ENCODE data around the gene NPDC1.
"Not testable (repeated sequence)": the region's sequence is repeated elsewhere in the genome, so short reads cannot be mapped to it uniquely, and the experiment has no call there.

NPDC1 gene

DNA sequence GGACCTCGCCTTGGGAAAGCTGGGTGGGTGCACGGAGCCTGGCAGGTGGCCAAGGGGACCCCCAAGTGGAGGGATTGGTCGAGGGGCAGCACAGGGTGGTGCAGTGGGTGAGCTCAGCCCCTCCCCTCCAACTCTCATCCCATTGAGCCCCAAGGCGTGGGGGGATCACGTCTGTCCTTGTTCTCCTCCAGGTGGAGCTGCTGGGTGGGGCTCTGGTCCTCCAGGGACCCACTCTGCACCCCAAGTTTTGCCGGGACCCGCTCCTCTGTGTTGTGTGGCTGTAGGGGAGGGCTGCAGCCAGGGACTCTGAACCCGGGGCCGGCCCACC is 10.5 kb downstream of the NPDC1 start:
- no peak overlapping the region for H3K4me2 ChIP-seq (ENCODE audit: low read length)

DNA sequence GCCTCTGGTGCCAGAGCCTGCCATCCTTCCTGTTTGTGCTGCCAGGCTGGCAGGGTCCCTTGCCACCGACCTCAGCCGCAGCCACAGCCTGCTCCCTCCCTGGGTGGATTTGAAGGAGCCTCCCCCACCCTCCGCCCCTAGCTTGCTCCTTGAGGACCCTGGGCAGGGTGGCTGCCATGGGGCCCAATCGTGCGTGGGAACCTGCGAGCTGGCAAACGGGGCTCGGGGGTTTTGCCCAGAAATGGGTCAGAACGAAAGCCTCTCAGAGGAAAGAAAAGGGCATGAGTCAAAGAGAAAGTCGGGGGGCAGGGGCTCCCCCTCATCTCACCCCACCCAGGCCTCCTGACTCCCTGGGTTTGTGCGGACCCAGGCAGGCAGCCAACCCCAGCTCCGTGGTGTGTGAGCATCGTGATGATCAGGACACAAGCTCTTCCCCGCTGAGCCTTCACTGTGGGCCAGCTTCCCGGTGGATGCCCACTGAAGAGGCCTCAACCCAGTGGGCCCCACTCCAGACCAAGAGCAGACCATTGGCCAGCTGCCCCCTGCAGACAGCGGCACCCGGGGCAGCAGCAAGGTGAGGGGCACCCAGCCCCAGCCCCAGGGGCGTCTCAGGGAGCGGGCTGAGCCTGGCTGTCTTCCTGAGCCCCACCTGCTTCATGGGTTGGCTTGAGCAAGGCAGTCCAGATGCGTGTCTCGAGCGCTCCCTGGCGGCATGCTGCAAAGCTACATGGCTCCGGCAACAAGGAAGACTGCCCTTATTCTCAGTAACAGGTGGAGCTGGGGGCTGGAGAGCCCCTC is 11.1 kb downstream of the NPDC1 start:
- no peak overlapping the region for H3K27ac ChIP-seq
- H3K9me3 ChIP-seq (ENCODE audit: control insufficient read depth, low read length) = no peaks in the 10 kb centered on the region
- no peak overlapping the region for H3K4me3 ChIP-seq (ENCODE audit: low read depth, low read length)
- no peaks in the 10 kb centered on the region for H3K36me3 ChIP-seq (ENCODE audit: control insufficient read depth, insufficient read depth, low read length)
- H3K4me2 ChIP-seq (ENCODE audit: low read length) = no peak overlapping the region
- H2AFZ ChIP-seq = no peak overlapping the region
- H3K4me1 ChIP-seq = no peaks in the 10 kb centered on the region
- H3K27me3 ChIP-seq (ENCODE audit: control insufficient read depth, insufficient read depth, low read length) = no peaks in the 10 kb centered on the region
- H3K79me2 ChIP-seq = no peaks in the 10 kb centered on the region
- TF ChIP-seq, protein P1, sequence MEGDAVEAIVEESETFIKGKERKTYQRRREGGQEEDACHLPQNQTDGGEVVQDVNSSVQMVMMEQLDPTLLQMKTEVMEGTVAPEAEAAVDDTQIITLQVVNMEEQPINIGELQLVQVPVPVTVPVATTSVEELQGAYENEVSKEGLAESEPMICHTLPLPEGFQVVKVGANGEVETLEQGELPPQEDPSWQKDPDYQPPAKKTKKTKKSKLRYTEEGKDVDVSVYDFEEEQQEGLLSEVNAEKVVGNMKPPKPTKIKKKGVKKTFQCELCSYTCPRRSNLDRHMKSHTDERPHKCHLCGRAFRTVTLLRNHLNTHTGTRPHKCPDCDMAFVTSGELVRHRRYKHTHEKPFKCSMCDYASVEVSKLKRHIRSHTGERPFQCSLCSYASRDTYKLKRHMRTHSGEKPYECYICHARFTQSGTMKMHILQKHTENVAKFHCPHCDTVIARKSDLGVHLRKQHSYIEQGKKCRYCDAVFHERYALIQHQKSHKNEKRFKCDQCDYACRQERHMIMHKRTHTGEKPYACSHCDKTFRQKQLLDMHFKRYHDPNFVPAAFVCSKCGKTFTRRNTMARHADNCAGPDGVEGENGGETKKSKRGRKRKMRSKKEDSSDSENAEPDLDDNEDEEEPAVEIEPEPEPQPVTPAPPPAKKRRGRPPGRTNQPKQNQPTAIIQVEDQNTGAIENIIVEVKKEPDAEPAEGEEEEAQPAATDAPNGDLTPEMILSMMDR (IDR thresholded peaks at IDR 0.05) = peak; percentile 80
- H3K9ac ChIP-seq = no peak overlapping the region

More for the DNA sequence above, 10.5 kb downstream of the NPDC1 start:
- Histone ChIP-seq H3K4me3 (ENCODE audit: low read depth, low read length) (no peak overlapping the region), H3K36me3 (ENCODE audit: control insufficient read depth, insufficient read depth, low read length) (no peaks in the 10 kb centered on the region), H3K9ac (no peak overlapping the region), H3K4me1 (no peaks in the 10 kb centered on the region), H2AFZ (no peak overlapping the region), H3K27me3 (ENCODE audit: control insufficient read depth, insufficient read depth, low read length) (no peaks in the 10 kb centered on the region), H3K9me3 (ENCODE audit: control insufficient read depth, low read length) (no peaks in the 10 kb centered on the region), H3K79me2 (no peaks in the 10 kb centered on the region), H3K27ac (no peak overlapping the region)
- TF ChIP-seq, protein P1 (IDR thresholded peaks at IDR 0.05) = no peak

DNA sequence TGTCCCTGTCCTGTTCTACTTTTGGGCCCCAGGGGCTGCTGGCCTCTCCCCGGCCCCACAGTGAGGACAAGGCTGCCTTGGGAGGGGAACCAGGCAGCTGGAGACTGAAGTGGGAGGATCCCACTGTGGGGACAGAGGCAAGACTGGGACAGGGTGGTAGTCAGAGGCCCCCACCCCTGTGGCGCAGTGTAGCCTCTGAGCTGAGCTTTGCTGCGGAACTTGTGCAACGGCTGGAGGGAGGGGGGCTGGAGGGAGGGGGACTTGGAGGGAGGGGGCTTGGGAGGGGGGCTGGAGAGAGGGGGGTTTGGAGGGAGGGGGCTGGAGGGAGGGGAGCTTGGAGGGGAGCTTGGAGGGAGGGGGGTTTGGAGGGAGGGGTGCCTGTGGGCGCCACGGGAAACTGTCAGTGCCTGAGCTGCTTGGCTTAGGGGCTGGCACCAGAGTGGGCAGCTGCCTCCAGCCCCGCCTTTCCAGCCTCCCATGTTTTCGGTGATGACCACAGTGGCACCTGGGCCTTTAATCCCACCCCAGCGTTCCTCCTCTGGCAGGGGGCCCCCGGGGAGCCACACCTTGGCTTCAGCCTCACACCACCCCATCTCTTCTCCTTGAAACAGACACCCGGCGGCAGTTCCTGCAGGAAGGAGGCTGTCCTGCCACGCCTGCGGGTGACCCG is 11.8 kb downstream of the NPDC1 start:
- Histone ChIP-seq H3K9ac (no peak overlapping the region), H3K4me2 (ENCODE audit: low read length) (no peak overlapping the region), H3K27me3 (ENCODE audit: control insufficient read depth, insufficient read depth, low read length) (no peaks in the 10 kb centered on the region), H3K4me1 (peaks cover 1% of the 10 kb centered on the region), H3K36me3 (ENCODE audit: control insufficient read depth, insufficient read depth, low read length) (no peaks in the 10 kb centered on the region), H3K9me3 (ENCODE audit: control insufficient read depth, low read length) (no peaks in the 10 kb centered on the region), H3K4me3 (ENCODE audit: low read depth, low read length) (no peak overlapping the region), H3K27ac (no peak overlapping the region), H3K79me2 (no peaks in the 10 kb centered on the region), H2AFZ (no peak overlapping the region)
- TF ChIP-seq, protein P1 (IDR thresholded peaks at IDR 0.05) = no peak

DNA sequence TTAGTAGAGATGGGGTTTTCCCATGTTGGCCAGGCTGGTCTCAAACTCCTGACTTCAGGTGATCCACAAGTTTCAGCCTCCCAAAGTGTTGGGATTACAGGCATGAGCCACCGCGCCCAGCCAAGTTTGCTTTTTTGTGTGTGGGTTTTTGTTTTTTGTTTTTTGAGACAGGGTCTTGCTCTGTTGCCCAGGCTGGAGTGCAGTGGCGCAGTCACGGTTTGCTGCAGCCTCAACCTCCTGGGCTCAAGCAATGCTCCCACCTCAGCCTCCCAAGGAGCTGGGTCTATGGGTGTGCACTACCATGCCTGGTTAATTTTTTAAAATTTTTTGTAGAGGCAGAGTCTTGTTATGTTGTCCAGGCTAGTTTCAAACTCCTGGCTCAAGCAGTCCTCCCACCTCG is 12.5 kb downstream of the NPDC1 start:
- H2AFZ ChIP-seq; H3K9me3 ChIP-seq (ENCODE audit: control insufficient read depth, low read length); H3K36me3 ChIP-seq (ENCODE audit: control insufficient read depth, insufficient read depth, low read length); H3K4me3 ChIP-seq (ENCODE audit: low read depth, low read length); H3K27ac ChIP-seq; H3K9ac ChIP-seq; H3K4me2 ChIP-seq (ENCODE audit: low read length); H3K27me3 ChIP-seq (ENCODE audit: control insufficient read depth, insufficient read depth, low read length); H3K79me2 ChIP-seq; H3K4me1 ChIP-seq: not testable (repeated sequence)

DNA sequence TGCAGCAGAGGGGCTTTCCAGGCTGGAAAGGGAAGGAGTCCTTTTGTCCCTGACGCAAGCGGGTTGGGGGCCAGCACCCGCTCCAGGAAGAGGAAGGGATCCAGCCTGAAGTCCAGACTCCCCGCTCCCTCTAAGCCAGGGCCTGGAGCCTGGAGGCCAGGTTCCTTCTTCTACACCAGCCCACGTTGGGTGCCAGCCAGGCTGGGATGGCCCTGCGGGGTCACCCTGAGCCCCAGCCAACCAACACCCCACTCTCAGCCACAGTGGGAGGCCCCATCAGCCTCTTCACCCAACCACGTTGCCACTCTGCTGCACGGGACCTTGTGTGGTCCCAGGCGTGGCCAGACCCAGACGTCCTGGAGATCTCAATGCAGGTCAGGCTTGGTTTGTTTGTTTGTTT is 13.1 kb downstream of the NPDC1 start:
- no peaks in the 10 kb centered on the region for H3K36me3 ChIP-seq (ENCODE audit: control insufficient read depth, insufficient read depth, low read length)
- H2AFZ ChIP-seq = no peak overlapping the region
- no peak overlapping the region for H3K9ac ChIP-seq
- H3K79me2 ChIP-seq = no peaks in the 10 kb centered on the region
- H3K4me3 ChIP-seq (ENCODE audit: low read depth, low read length) = no peak overlapping the region
- H3K9me3 ChIP-seq (ENCODE audit: control insufficient read depth, low read length) = no peaks in the 10 kb centered on the region
- TF ChIP-seq, protein P1 (IDR thresholded peaks at IDR 0.05) = no peak
- no peak overlapping the region for H3K4me2 ChIP-seq (ENCODE audit: low read length)
- no peaks in the 10 kb centered on the region for H3K27me3 ChIP-seq (ENCODE audit: control insufficient read depth, insufficient read depth, low read length)
- peaks cover 3% of the 10 kb centered on the region for H3K4me1 ChIP-seq
- no peak overlapping the region for H3K27ac ChIP-seq
